ENCODE data around the gene FCF1.

GRCh38 chr14:74762917-74763802, 50.2 kb downstream of the FCF1 start, which contains the start of gene YLPM1:
- TF ChIP-seq CTCF (IDR thresholded peaks at IDR 0.05; ENCODE audit: low read depth, low read length, poor library complexity, severe bottlenecking) = peak; percentile 73
- TF ChIP-seq EZH2phosphoT487 (IDR thresholded peaks at IDR 0.05; ENCODE audit: borderline replicate concordance, low read length) = no peak

All from DOHH2 (cell line).